Measurements from ENCODE around the gene MOGAT2.
"Not testable (repeated sequence)": the region's sequence is repeated elsewhere in the genome, so short reads cannot be mapped to it uniquely, and the experiment has no call there.

MOGAT2 gene

DNA sequence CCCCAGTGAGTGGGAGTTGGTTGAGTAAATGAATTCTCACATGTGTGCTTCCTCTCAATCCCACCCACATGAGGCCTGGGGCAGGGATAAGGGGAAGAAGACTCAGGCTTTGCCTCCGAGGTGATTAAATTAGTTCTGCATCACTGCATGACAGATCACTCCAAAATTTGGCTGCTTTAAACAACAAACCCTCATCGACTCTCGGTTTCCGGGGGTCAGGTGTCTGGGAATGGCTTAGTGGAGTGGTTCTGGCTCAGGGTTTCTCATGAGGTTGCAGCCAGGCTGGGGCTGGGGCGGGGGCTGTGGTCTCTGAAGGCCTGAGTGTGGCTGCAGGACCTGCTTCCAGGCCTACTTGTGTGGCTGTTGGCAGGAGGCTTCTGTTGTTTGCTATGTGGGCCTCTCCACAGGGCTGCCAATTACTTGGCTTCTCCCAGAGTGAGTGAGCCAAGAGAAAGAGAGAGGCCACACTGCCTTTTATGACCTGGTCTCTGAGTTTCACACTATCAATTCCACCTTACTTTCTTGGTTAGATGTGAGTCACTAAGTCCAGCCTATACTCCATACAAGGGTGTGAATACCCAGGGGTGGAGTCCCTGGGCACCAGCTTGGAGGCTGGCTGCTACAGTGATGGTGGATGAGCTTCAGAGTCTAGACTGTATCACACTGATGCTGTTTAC, 15.9 kb downstream of the MOGAT2 start:
- no peak for TF ChIP-seq CTCF (IDR thresholded peaks at IDR 0.05; ENCODE audit: extremely low read depth, missing control alignments)
- no peak for DNase-seq (ENCODE audit: low spot score)

GRCh38 chr11:75734491-75735180, 17.0 kb downstream of the MOGAT2 start:
- no peak for DNase-seq (ENCODE audit: low spot score)
- TF ChIP-seq CTCF (IDR thresholded peaks at IDR 0.05; ENCODE audit: extremely low read depth, missing control alignments): no peak

GRCh38 chr11:75735181-75735845, 17.7 kb downstream of the MOGAT2 start:
- TF ChIP-seq CTCF (IDR thresholded peaks at IDR 0.05; ENCODE audit: extremely low read depth, missing control alignments): no peak
- DNase-seq (ENCODE audit: low spot score): no peak

- no peak for DNase-seq (ENCODE audit: low spot score)
- TF ChIP-seq CTCF (IDR thresholded peaks at IDR 0.05; ENCODE audit: extremely low read depth, missing control alignments): no peak
Observed at GRCh38 chr11:75737314-75737713, 19.7 kb downstream of the MOGAT2 start.

- no peak for DNase-seq (ENCODE audit: low spot score)
- no peak for TF ChIP-seq CTCF (IDR thresholded peaks at IDR 0.05; ENCODE audit: extremely low read depth, missing control alignments)
Observed at GRCh38 chr11:75740681-75741080, 23.0 kb downstream of the MOGAT2 start.

DNA sequence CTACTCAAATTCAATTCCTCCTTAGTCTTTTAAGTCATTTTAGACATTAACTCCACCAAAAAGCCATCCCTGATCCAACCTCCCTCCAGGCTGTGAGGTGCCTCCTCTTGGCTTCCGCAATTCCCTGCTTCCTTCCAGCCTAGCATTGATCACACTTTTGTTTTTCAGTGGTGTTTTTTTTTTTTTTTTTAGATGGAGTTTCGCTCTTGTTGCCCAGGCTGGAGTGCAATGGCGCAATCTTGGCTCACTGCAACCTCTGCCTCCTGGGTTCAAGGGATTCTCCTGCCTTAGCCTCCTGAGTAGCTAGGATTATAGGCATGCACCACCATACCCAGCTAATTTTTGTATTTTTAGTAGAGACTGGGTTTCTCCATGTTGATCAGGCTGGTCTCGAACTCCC, 25.5 kb downstream of the MOGAT2 start:
- DNase-seq (ENCODE audit: low spot score): not testable (repeated sequence)

DNA sequence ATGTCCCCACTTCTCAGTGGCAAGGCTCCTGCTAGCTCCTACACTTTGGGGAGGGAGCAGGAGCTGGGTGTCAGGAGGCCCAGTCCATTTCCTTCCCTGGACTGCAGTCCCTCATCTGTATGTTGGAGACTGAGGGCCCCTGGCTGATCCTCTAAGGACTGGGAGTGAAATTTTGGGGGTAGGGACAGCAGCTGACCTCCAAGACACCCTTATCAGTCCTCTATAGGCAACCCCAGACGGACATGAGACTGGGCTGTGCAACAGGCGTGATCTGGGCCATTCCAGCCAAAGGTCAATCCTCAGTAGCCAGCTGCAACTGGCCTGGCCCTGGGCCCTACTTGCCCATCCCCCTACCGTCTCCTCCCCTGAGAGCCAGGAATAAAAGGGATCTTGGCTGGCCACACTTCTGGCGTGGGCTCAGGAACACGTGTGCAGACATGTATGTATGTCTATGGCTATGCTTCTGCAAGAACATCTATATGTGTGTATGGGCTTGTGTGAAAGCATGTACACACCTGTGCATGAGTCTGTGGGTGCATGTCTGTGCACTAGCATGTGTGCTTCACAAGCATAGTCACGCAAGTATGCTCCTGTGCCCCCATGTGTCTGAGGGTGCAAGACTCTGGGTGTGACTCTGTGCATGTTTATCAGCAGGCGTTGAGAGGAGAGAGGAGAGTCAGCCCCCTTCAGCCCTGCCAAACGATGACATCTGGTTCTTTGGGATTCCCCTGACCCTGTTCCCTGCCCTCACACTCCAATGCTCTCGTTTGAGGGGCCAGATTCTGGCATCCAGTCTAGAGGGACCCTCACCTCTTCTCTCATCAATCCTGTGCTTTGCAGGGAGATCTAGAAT, 26.3 kb downstream of the MOGAT2 start:
- DNase-seq (ENCODE audit: low spot score): no peak
- no peak for TF ChIP-seq CTCF (IDR thresholded peaks at IDR 0.05; ENCODE audit: extremely low read depth, missing control alignments)
